HepG2 (cell line): ENCODE results near the gene PLSCR3. TPM values are rescaled to one million over a fixed set of nuclear protein-coding genes. Genes with fewer than 3 reads are reported as not detected.

Experiments used
- ARNT2 ChIP-seq: sonication (generic); formaldehyde crosslinking; IDR thresholded peaks from 2 replicates; pipeline ENCODE4 v1.8.0; 2022; ENCODE audit warnings: mild to moderate bottlenecking, low read depth, missing genetic modification reagents, moderate library complexity
- CBFB ChIP-seq: sonication (generic); formaldehyde crosslinking; IDR thresholded peaks from 2 replicates; pipeline ENCODE4 v1.4.0; 2020; ENCODE audit warnings: missing genetic modification reagents
- DDIT3 ChIP-seq: sonication (generic); formaldehyde crosslinking; IDR thresholded peaks from 2 replicates; pipeline ENCODE4 v1.4.0; 2020; ENCODE audit warnings: mild to moderate bottlenecking, missing genetic modification reagents
- FOXA1 ChIP-seq, 2 experiments: fragments of 450-650 bp in 1 of 2; sonication (generic) in 1 of 2; formaldehyde crosslinking in 1 of 2; IDR thresholded peaks; 2 replicates each; pipeline versions ENCODE4 v1.4.0 to v1.6.1; 2016 to 2020; ENCODE audit warnings: missing genetic modification reagents in 1 of 2
- FOXA3 ChIP-seq: IDR thresholded peaks from 2 replicates; pipeline ENCODE4 v1.6.1; 2016; ENCODE audit warnings: missing genetic modification reagents, missing compliant biosample characterization
- PCBP1 ChIP-seq: fragments of 200-400 bp; formaldehyde crosslinking; IDR thresholded peaks from 2 replicates; pipeline ENCODE4 v1.6.1; 2017; ENCODE audit warnings: mild to moderate bottlenecking, low read depth, low read length, borderline replicate concordance
- POGK ChIP-seq: sonication (generic); formaldehyde crosslinking; conservative IDR thresholded peaks from 2 replicates; pipeline ENCODE4 v1.8.0; 2022; ENCODE audit warnings: mild to moderate bottlenecking, moderate library complexity, missing genetic modification reagents
- TBX2 ChIP-seq: sonication (generic); formaldehyde crosslinking; IDR thresholded peaks from 2 replicates; pipeline ENCODE4 v1.5.0; 2020; ENCODE audit warnings: missing genetic modification reagents, mild to moderate bottlenecking, borderline replicate concordance
- ZBTB34 ChIP-seq: sonication (generic); formaldehyde crosslinking; IDR thresholded peaks from 2 replicates; pipeline ENCODE4 v1.8.0; 2022; ENCODE audit warnings: mild to moderate bottlenecking, missing genetic modification reagents
- ZFP90 ChIP-seq: sonication (generic); formaldehyde crosslinking; IDR thresholded peaks from 2 replicates; pipeline ENCODE4 v1.8.0; 2022; ENCODE audit warnings: missing genetic modification reagents, mild to moderate bottlenecking, inconsistent platforms, borderline replicate concordance
- ZNF207 ChIP-seq: fragments of 450-650 bp; IDR thresholded peaks from 2 replicates; pipeline ENCODE4 v1.6.1; 2016; ENCODE audit warnings: antibody characterized with exemption, borderline replicate concordance
- ZNF256 ChIP-seq: sonication (generic); formaldehyde crosslinking; conservative IDR thresholded peaks from 2 replicates; pipeline ENCODE4 v1.4.0; 2020; ENCODE audit warnings: missing genetic modification reagents
- ZNF382 ChIP-seq: sonication (generic); formaldehyde crosslinking; IDR thresholded peaks from 2 replicates; pipeline ENCODE4 v1.5.0; 2020; ENCODE audit warnings: missing genetic modification reagents, mild to moderate bottlenecking, borderline replicate concordance
- ZNF615 ChIP-seq: sonication (generic); formaldehyde crosslinking; IDR thresholded peaks from 2 replicates; pipeline ENCODE4 v1.5.0; 2020; ENCODE audit warnings: mild to moderate bottlenecking, missing genetic modification reagents, borderline replicate concordance
- ZNF646 ChIP-seq: sonication (generic); formaldehyde crosslinking; IDR thresholded peaks from 2 replicates; pipeline ENCODE4 v1.9.0; 2021; ENCODE audit warnings: mild to moderate bottlenecking, missing genetic modification reagents
- ZNF772 ChIP-seq: sonication (generic); formaldehyde crosslinking; IDR thresholded peaks from 2 replicates; pipeline ENCODE4 v1.5.0; 2020; ENCODE audit warnings: mild to moderate bottlenecking, missing genetic modification reagents
- polyA plus RNA-seq, 8 experiments: library from polyadenylated mRNA; depleted of rRNA in 3 of 8; stranded (reverse) in 7 of 8; unstranded in 1 of 8; fragments of >200 nt; fragmentation: Illumina TruSeq in 4 of 8; extraction: Trizol in 4 of 8; gene quantifications; 2 replicates each; pipeline versions ENCODE4 v1.2.1 to v1.2.3, GENCODE V29; 2011 to 2016; ENCODE audit warnings: low read depth in 4 of 8, missing spikeins in 1 of 8, mixed read lengths in 1 of 8; ENCODE audit not compliant: insufficient read depth in 1 of 8
- total RNA-seq, 5 experiments: library from RNA; depleted of rRNA; stranded (reverse); fragments of >200 nt; fragmentation: Illumina TruSeq; extraction: Trizol; gene quantifications; 2 replicates each; pipeline ENCODE4 v1.2.3, GENCODE V29; 2016; ENCODE audit warnings: low read depth in 1 of 5
- TF ChIP-seq, protein P1 (sequence below), 2 experiments: sonication (generic) in 1 of 2; formaldehyde crosslinking in 1 of 2; IDR thresholded peaks; 2 replicates each; pipeline versions ENCODE4 v1.4.0 to v1.6.1; 2018 to 2020; ENCODE audit warnings: missing genetic modification reagents in 2 of 2, borderline replicate concordance in 1 of 2, low read depth in 1 of 2, mild to moderate bottlenecking in 1 of 2, missing biosample characterization in 1 of 2

PLSCR3 gene
- total and polyA plus RNA-seq, 2 of the 13 experiments (the other 11 are each of a cell fraction or from before 2014, with no cell fraction given) = 5.6 to 6.2 TPM

DNA sequence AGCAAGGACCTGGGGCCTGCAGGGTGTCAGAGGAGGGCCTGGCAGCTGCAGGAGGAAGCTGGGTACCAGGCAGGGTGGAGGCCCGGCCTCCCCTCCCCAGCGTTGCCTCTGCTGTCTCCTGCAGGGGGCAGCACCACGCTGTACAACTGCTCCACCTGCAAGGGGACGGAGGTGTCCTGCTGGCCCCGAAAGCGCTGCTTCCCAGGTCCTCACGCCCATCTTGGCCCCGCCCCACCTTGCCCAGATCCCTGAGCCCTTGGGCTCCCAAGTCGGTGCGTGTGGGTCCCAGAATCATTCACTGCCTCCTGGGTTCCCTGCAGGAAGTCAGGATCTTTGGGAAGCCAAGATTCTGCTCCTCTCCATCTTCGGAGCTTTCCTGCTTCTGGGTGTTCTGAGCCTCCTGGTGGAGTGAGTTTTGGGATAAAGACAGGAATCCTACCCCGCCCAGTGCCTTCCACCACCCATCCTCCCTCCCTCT is 38.2 kb downstream of the PLSCR3 start (continued):
- TF ChIP-seq, protein P1, sequence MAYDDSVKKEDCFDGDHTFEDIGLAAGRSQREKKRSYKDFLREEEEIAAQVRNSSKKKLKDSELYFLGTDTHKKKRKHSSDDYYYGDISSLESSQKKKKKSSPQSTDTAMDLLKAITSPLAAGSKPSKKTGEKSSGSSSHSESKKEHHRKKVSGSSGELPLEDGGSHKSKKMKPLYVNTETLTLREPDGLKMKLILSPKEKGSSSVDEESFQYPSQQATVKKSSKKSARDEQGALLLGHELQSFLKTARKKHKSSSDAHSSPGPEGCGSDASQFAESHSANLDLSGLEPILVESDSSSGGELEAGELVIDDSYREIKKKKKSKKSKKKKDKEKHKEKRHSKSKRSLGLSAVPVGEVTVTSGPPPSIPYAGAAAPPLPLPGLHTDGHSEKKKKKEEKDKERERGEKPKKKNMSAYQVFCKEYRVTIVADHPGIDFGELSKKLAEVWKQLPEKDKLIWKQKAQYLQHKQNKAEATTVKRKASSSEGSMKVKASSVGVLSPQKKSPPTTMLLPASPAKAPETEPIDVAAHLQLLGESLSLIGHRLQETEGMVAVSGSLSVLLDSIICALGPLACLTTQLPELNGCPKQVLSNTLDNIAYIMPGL (CRISPR knock-in tag; IDR thresholded peaks at IDR 0.05; ENCODE audit: borderline replicate concordance in 1 of 2, low read depth in 1 of 2) = peak; percentile 48 to 79; a peak in 3 of 4 replicates
- TF ChIP-seq PCBP1 = peak; percentile 77; the same call in 1 of the 2 replicates
- peak; percentile 51; the same call in 1 of the 2 replicates for TF ChIP-seq ZNF772 (CRISPR knock-in tag)
- TF ChIP-seq FOXA3 (CRISPR knock-in tag) = 0 out of 2 replicates have a peak, but pooled peaks have one; percentile 16
- TF ChIP-seq ZFP90 (CRISPR knock-in tag) = no peak
- TF ChIP-seq ZBTB34 (CRISPR knock-in tag) = no peak
- TF ChIP-seq ZNF207 = no peak
- TF ChIP-seq ZNF256 (CRISPR knock-in tag) = no peak
- no peak for TF ChIP-seq ZNF646 (CRISPR knock-in tag)
- TF ChIP-seq ARNT2 = no peak
- no peak for TF ChIP-seq DDIT3
- 0 out of 2 replicates have a peak, but pooled peaks have one; percentile 22 for TF ChIP-seq POGK (CRISPR knock-in tag)
- TF ChIP-seq TBX2 (CRISPR knock-in tag) = peak; percentile 57; the same call in 1 of the 2 replicates
- TF ChIP-seq ZNF382 (CRISPR knock-in tag) = no peak
- no peak for TF ChIP-seq ZNF615
- no peak for TF ChIP-seq FOXA1 (IDR thresholded peaks at IDR 0.05)
- TF ChIP-seq FOXA1 (CRISPR knock-in tag; IDR thresholded peaks at IDR 0.05) = peak; percentile 17; the same call in 1 of the 2 replicates
- peak; percentile 61; the same call in 1 of the 2 replicates for TF ChIP-seq CBFB
